CD1c-positive myeloid dendritic cell (primary cell): ENCODE data around the gene ESPN.
"Not testable (repeated sequence)": the region's sequence is repeated elsewhere in the genome, so short reads cannot be mapped to it uniquely, and the experiment has no call there.

Experiments
- DNase-seq: peaks from one replicate; pipeline ENCODE4 v3.0.0-alpha.2; 2016; ENCODE audit errors: extremely low spot score

The ESPN gene

DNA sequence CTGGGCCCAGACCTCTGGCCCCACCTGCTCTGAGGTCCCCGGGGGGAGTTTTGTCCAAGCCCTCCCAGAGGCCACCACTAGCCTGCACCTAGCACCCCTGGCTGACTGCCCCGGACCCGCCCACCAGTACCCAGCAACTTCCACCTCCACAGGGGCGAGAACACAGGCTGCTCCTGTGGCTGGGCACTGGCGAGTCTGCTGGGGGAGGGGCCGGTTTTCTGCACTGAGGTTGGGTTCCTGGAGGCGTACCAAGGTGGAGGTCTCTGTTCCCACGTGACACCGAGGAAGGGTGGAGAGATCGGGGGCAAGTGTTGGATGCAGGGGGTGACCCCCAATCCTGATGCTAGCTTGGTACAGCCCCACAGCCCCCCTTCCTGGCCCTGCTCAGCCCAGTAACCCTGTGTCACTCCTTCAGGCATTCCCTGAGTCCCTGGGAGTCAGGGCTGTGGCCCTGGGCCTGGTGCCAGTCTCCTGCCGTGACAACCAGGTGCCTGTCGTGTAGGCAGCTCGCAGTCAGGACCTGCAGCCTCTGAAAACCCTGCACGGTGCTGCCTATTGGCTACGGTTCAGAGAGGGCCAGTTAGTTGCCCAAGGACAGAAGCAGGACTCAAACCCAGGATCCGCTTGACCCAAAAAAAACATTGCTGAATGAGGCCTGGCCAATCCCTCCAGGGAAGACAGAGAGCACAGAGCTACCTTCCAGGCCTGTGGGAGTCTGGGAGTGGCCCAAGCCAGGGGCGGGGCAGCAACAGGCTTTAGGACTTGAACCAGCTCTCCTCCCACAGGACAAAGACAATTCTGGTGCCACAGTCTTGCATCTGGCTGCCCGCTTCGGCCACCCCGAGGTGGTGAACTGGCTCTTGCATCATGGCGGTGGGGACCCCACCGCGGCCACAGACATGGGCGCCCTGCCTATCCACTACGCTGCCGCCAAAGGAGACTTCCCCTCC, 3.1 kb downstream of the ESPN start:
- no peak for DNase-seq

DNA sequence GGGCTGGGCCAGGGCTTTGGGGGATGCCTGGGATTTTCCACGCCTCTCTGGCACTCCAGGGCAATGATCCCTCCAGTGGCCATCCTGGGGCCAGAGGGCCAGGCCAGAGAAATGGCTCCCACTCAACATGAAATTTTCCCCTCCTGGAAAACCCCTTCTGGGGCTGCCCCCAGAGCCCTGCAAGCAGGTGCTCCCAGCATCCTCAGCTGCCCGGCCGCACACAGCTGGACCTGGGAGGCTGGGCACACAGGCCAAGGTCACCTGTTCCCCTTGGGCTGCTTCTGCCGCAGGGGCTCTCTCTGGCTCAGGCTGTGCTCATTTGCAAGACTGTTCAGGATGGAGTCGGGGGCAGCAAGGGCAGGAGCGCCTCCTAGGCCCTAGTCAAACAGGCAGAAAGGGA, 3.9 kb downstream of the ESPN start:
- DNase-seq: not testable (repeated sequence)

DNA sequence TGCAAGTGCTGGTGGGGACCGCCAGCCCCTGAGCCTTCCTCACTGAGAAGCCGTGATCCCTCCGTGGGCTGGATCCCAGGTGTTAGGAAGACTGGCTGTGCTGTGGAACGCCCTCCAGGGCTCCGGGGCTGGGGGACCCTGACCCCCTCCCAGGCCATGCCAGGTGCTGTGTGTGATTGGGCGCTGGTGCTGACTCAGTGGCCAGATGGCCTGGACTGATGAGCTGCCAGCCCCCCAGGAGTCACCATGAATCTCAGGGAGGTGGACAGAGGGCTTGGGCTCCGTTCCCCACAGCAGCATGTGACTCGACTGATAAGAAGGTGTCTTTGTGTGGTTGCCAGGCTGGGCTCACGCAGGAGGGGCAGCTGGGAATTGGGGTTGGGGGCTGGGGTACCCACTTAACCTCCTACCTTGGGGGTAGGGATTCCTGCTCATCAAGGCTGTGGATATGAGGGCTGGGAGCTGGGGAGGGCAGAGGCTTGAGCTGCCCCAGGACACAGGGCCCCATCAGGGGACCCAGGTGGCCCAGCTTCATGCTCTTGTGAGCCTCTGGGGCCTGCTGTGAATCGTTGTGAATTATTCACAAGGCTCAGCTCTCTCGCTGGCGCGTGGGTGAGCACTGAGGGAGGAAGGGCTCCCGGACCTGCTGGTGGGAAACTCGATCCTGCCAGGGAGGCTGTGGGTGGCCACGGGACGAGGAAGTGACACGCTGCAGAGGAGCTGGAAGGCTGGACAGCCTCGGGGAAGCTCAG, 5.3 kb downstream of the ESPN start:
- DNase-seq: peak; percentile 72

DNA sequence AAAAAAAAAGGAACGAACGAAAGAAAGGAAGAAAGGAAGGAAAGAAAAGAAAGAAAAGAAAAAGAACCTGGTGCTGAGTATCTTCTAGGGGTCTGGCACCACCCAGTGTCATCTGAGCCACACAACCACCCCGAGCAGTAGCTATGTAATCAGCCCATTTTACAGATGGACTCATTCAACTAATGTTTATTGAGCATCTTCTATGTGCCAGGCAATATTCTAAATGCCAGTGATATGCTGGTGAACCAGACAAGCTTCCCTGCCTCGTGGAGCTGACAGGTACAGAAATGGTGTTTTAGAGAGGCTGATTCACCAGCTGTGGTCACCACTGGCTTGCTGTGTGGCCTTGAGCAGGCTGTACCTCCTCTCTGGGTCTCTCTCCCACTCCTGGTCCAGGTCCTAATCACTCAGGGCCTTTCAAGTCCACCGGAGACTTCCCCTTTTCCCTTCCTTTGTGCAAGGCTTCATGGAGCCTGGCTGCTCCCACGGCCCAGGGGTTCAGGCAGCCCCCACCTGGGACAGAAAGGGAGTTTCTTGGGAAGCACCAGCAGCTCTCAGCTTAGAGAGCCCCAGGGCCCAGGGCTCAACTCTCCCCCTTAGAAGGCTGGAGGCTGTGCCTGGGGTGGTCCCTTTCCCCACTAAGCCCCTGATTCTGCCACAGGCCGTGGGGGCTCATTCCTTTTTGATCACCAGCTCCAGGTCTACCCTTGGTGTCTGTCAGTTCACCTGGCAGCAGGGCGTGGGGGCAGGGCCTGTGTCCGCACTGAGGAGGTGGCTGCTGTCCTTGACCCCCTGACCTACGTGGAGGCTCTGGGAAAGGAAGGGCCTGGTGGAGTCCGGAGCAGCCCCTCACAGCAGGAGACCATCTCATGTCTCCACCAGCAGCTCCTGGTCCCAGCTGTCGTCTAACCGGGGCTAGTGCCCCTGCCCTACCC, 7.3 kb downstream of the ESPN start:
- DNase-seq: not testable (repeated sequence)

DNA sequence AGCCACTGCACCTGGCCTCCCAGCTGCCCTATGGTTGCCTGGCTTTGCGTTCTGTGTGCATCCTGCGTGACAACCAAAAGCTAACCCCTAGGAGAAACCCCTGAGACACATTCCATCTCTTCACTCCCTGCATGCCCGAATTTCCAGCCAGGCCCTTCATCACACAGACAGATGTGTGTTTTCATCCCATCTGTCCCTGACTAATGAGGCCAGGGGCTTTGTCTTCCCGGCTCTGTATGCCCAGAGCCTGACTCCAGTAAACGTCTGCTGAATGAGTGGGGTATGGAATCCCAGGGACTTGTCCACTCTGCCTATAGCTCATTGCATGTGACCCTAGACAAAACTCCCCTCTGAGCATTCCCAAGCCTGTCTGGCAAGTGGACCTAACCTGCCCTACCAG, 9.6 kb downstream of the ESPN start:
- no peak for DNase-seq

DNA sequence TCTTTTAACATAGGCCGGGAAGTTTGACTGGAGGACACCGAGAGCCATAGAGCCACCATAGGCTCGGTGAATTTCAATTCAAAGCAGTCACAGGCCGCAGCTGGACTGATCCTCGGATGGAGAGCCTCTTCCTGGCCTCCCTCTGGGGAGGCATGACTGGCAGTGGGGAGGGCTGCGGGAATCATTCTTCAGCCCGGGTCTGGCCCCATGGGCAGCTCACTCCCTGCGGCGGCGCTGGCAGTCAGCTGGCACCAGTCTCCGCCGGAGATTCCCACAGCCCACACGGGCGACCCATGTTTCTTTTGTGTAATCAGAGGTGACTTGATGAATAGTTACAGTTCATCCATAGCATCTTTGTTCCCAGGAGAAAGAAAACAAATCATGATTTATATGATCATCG, 10.6 kb downstream of the ESPN start:
- DNase-seq: no peak

DNA sequence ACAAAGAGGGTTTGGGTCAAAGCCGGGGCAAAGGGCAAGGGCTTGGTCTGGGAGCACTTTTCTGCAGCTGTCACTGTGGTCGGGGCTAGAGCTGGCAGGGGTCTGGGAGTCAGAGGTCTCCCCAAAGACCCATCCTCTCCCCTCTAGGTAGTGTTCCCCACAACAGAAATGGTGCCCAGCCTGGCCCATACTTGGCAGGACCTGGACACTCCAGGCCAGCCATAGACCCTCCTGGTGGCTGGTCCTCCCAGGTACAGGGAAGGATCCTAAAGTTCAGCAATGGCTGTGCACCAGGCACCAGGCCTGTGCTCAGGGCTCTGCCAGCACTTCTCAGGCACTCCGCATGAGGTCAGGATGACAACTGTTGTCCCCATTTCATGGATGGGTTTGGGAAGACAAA, 11.0 kb downstream of the ESPN start:
- no peak for DNase-seq

DNA sequence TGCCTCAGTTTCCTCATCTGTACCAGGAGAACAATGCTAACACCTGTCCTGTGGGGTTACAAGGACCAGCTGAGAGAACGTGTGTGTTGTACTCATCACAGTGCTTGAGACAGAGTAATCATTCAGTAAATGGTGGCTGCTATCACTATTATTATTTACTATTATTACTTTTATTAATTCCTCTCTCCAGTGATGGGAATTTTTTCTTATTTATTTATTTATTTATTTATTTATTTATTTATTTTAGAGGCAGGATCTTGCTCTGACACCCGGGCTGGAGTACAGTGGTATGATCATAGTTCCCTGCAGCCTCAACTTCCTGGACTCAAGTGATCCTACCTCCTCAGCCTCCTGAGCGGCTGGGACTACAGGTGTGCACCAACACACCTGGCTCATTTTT, 11.7 kb downstream of the ESPN start:
- not testable (repeated sequence) for DNase-seq

DNA sequence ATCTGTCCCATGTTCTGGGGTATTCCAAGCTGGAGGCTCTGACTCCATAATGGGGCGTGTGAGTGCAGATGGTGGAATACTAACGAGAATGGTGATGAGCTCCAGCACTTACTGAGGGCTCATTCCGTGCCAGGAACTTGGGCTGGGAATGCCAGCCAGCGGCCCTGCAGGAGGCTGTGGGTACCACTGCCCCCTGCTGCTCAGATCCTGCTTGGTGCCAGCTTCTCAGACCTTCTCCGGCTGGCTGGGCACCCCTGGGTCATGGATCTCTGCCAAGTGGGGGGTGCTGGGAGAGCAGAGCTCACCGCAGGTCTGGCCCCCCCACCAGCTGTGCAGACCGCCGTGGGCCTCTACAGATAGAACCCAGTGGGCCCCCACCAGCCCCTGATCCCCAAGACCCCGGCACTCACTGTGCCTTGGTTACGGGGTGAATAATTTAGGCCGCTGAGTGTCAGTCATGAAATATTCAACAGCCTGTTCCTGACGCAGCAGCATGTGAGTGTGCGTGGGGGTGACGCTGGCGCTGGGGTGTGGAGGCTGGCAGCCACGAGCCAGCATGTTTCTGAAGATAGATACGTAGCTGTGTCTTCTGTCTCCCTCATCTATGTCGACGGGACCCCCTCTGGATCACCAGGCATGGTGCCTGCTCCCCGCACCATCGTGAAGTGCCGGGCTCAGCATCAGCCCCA, 12.6 kb downstream of the ESPN start:
- DNase-seq: not testable (repeated sequence)

DNA sequence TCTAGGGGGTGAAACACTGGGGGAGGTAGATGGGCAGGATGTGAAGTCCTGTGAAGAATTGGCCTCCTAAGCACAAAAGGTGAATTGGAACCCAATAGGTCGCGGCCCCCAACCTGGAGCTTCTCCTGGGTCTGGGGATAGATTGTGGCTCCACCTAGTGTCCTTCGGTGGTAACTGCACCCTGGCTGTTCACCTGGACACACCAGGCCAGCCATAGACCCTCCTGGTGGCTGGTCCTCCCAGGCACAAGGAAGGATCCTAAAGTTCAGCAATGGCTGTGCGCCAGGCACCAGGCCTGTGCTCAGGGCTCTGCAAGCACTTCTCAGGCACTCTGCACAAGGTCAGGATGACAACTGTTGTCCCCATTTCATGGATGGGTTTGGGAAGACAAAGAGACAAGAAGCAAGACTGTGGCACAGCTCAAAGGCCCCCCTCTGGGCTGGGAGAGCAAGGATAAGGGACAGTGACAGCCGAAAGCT, 13.5 kb downstream of the ESPN start:
- DNase-seq: peak; percentile 68

DNA sequence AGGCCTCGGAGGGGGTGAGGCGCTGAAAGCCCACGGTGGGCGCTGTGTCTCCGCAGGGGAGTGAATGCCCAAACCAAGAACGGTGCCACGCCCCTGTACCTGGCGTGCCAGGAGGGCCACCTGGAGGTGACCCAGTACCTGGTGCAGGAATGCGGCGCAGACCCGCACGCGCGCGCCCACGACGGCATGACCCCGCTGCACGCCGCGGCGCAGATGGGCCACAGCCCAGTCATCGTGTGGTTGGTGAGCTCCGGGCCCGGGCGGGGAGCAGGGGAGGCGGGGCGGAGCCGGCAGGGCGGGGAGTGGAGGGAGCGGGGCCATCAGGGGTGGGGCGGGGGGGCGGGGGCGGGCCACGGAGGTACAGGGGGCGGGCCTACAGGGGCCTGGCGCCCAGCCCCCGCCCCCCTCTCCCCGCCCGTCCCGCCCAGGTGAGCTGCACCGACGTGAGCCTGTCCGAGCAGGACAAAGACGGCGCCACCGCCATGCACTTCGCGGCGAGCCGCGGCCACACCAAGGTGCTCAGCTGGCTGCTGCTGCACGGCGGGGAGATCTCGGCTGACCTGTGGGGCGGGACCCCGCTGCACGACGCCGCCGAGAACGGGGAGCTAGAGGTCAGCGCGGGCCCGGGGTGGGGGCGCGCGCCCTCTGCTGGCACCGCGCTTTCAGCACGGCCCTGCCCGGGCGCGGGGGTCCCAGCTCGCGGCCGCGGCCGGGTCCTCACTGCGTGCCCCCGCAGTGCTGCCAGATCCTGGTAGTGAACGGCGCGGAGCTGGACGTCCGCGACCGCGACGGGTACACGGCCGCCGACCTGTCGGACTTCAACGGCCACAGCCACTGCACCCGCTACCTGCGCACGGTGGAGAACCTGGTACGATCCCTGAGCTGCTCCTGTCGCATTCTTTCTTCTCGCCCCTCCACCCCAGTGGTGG, 15.9 kb downstream of the ESPN start:
- DNase-seq: peak; percentile 40

DNA sequence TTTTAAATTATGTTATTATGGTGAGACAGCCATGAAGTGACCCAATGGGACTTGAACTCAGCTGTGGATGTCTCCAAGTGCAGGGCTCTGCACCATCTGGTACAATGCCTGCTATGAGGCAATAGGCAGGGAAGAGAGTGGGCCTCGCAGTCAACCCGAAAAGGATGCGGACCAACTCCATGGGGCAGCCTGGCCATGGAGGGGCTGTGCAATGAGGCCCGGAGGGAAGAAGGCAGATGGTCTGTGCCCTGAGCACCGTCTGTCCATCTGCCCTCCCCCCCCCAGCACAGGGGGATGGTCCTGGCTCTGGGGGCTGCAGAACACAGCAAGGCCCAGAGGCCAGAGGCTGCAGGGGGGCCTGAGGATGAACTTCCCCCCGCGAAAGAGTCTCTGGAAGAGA, 17.0 kb downstream of the ESPN start:
- no peak for DNase-seq

DNA sequence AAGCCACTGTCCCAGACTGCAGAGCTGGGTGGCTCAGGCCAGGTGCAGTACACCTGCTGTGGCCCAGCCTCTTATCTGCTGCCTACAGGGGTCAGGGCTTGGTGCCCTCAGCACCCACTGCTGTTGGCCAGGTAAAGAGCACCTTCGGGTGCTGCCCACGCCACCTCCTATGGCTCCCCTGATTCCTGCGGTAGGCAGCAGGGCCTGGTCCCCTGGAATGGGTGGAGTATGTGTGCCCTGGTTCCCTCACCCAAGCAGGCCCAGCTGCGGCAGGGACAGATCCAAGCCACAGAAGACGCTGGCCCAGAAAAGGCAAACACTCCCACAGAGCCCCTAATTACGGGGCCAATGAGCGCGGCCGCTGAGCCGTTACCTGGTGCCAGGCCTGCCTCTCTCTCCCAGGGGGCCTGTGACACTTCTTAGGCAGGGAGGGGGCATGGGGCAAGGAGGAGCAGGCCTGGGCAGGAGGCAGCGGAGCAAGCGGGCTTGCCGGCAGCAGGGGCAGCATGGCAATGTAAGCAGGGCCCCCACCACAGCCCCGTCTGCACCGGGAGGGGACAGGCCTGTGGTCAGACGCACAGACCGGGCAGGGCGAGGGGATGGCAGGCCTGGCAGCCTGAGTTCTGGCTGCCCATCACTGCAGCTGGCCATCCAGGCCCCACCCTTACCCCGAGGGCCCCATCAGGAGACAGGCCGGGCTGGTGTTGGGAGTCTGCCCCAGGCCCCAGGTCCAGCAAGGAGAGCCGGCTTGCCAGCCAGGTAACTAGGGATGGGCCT, 19.0 kb downstream of the ESPN start:
- DNase-seq: no peak

DNA sequence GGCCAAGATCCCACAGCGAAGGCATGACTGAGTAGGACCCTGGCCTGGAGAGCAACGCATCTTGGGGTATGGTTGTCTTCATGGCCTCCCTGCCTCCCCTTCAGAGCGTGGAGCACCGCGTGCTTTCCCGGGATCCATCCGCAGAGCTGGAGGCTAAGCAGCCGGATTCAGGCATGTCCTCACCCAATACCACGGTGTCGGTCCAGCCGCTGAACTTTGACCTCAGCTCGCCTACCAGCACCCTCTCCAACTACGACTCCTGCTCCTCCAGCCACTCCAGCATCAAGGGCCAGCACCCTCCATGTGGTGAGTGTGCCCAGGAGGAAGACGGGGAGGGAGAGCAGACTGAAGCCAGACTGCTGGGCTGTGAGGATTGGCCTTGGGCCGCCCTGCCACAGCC, 19.8 kb downstream of the ESPN start:
- no peak for DNase-seq

DNA sequence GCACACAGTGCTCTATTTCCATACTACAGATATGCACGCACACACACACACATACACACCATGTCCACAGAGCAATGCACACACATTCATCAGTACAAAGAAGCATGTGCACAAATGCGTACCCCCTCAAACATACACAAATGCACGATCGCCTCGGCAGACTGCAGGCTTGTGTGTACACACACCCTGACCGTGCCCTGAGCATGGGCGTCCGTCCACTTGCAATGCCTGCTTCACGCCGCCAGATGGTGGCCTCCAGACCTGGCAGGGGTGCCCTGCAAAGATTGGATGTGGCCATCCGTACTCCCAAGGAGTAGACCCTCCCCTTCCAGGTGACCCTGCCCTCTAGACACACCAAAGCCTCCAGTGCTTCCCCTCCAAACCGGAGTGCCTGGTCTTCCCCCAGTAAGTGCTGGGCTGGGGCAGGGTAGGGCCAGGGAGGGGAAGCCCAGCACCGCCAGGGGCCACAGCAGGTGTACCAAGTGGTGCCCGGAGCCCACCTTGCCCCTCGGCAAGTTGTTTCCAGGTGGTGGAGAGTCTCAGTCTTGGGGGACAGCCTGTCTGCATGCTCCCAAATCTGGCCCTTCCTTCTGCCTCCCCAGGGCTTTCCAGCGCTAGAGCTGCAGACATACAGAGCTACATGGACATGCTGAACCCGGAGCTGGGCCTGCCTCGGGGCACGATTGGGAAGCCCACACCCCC, 20.6 kb downstream of the ESPN start:
- DNase-seq: no peak

DNA sequence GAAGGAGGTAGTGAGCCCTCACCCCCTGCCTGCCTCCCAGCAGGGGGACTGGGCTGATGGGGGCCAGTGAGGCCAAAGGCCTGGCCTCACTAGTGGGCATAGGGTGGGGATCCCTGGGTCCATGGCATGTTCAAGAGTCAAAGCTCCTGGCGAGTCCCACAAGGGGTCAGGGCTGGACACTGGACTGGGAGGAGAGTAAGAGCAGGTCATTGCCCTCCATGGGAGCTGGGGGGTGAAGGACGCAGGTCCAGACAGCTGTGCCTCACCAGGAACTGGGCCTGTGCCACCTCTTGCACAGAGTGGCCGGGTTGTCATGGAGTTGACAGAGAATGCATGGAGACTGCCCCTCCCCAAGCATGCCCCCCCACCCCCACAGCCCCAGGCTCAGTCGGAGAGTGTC, 21.4 kb downstream of the ESPN start:
- DNase-seq: not testable (repeated sequence)

DNA sequence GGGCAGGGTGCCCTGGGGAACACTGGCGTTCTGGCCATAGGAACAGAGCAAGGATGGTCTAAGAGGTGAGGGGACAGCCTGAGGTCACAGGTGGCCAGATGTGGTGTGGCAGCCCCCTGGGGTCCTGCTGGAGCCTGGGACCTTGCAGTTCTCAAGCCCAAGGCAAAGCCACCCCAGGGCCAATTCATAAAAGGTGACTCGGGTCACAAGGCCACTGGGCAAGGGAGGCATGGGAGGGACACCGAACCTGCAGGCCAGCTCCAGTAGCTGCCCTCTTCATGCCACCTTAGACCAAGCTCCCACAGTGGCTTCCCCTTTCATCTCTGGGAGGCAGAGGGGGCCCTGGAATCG, 22.1 kb downstream of the ESPN start:
- no peak for DNase-seq

DNA sequence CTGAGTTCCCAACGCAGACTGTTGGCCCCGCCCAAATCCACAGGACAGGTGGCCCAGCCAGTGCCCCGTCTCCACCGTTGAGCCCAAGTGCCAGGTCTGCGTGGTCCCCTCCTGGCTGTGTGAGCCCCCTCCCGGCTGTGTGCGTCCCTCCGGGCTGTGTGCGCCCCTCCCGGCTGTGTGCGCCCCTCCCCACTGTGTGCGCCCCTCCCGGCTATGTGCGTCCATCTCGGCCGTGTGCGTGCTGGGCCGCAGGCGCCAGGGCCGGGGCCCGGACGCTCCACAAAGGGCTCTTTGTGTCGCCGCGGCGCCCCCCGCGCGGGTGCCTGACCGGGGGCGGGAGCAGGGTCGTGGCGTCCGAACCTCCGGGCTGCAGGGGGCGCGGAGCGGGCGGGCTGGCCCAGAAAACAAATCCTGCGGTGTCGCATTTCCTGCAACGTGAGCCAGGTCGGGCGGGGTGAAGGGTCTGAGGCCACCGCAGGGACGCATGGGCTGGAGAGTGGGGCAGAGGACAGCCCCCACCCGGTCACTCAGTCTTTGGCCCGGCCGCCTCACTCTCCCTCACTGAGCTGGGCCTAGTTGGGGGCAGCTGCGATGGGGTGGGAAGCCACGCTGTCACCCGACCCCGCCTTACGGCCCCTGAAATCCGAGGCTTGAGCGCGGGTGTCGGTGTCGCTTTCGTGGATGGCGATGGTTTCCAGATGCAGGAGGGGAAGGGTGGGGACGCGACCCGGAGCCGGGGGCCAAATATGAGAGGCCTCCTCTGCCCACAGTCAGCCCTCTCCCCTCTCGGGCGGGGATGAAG, 22.6 kb downstream of the ESPN start:
- no peak for DNase-seq
